ENCODE results near the gene UPK1B.

DNA sequence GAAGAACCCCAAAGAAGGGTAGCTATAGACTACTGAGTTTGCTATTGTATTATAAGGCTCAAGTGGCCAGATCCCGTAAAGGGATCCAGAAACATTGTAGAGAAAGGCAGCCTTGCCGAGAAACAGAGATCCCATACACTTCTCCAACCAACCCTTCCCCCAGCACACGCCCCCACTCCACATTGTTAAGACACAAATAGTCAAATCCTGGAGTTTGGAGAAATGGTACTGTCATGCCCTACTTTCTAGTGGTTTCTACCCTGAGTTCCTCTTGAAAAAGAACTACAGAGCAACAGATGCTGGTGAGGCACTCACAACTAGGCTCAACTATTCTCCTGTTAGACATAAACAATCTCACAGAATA, 34.1 kb downstream of the UPK1B start:
- TF ChIP-seq EZH2 (IDR thresholded peaks at IDR 0.05; ENCODE audit: borderline replicate concordance, low read depth, low read length, severe bottlenecking), result no peak
- TF ChIP-seq, protein P1, sequence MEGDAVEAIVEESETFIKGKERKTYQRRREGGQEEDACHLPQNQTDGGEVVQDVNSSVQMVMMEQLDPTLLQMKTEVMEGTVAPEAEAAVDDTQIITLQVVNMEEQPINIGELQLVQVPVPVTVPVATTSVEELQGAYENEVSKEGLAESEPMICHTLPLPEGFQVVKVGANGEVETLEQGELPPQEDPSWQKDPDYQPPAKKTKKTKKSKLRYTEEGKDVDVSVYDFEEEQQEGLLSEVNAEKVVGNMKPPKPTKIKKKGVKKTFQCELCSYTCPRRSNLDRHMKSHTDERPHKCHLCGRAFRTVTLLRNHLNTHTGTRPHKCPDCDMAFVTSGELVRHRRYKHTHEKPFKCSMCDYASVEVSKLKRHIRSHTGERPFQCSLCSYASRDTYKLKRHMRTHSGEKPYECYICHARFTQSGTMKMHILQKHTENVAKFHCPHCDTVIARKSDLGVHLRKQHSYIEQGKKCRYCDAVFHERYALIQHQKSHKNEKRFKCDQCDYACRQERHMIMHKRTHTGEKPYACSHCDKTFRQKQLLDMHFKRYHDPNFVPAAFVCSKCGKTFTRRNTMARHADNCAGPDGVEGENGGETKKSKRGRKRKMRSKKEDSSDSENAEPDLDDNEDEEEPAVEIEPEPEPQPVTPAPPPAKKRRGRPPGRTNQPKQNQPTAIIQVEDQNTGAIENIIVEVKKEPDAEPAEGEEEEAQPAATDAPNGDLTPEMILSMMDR (IDR thresholded peaks at IDR 0.05; ENCODE audit: extremely low read depth in 1 of 2, insufficient read depth in 1 of 2, low read depth in 1 of 2, low read length in 2 of 2), result no peak
- TF ChIP-seq POLR2A (IDR thresholded peaks at IDR 0.05; ENCODE audit: low read depth, low read length), result no peak
- TF ChIP-seq POLR2AphosphoS5 (IDR thresholded peaks at IDR 0.05; ENCODE audit: insufficient read depth, low read depth, low read length), result no peak
- TF ChIP-seq, protein P2, sequence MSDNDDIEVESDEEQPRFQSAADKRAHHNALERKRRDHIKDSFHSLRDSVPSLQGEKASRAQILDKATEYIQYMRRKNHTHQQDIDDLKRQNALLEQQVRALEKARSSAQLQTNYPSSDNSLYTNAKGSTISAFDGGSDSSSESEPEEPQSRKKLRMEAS (IDR thresholded peaks at IDR 0.05; ENCODE audit: insufficient read depth, insufficient read length), result no peak
- TF ChIP-seq FOS (IDR thresholded peaks at IDR 0.05; ENCODE audit: borderline replicate concordance, insufficient read depth, low read length), result no peak
